IMR-90 (cell line): ENCODE measurements around the gene RAP2C. TPM values are rescaled to one million over a fixed set of nuclear protein-coding genes. Genes with fewer than 3 reads are reported as not detected.

ENCODE experiments used
- ATAC-seq: fragments of 200-7000 bp; cut with Tn5 transposase; 2 replicates; pipeline ENCODE4 v1.9.1; 2020; ENCODE audit warnings: low read depth, mild to moderate bottlenecking, moderate library complexity
- Bru-seq: library from RNA; stranded (reverse); fragments of 400-500 nt; gene quantifications from one replicate; lab custom pipeline; 2021; lab: Mats Ljungman, UMichigan
- BruChase-seq, 2 experiments: library from RNA; stranded (reverse); fragments of 400-500 nt; gene quantifications; one replicate each; lab custom pipeline; 2021; lab: Mats Ljungman, UMichigan
- BruUV-seq: library from RNA; stranded (reverse); fragments of 400-500 nt; replicated peaks from 2 replicates; lab custom pipeline; 2021; lab: Mats Ljungman, UMichigan
- CTCF ChIA-PET: fragments of 300-600 bp; formaldehyde crosslinking; extraction: SDS; loops from one replicate; lab custom pipeline; 2021; ENCODE audit warnings: antibody characterized with exemption; lab: Yijun Ruan, JAX
- POLR2A ChIA-PET: fragments of 300-600 bp; sonication (Branson Sonifier 250); formaldehyde crosslinking; loops from one replicate; lab custom pipeline; 2022; ENCODE audit warnings: antibody characterized with exemption; ENCODE audit not compliant: unreplicated experiment; lab: Charles Lee
- DNase-seq: peaks from one replicate; pipeline ENCODE4 v3.0.0; 2013
- H2AFZ ChIP-seq: replicated peaks from 2 replicates; pipeline ENCODE3; 2013; ENCODE audit warnings: low read length, mild to moderate bottlenecking; ENCODE audit not compliant: poor library complexity
- H2AK5ac ChIP-seq: 2 replicates; pipeline ENCODE4 v1.6.1; 2013; ENCODE audit warnings: low read depth, low read length, inconsistent platforms
- H2AK9ac ChIP-seq: replicated peaks from 2 replicates; pipeline ENCODE3; 2013; ENCODE audit warnings: mild to moderate bottlenecking, low read depth, low read length, moderate library complexity; ENCODE audit not compliant: poor library complexity
- H2BK120ac ChIP-seq: 2 replicates; pipeline ENCODE4 v1.6.1; 2013; ENCODE audit warnings: low read depth, low read length, inconsistent platforms
- H2BK15ac ChIP-seq: 3 replicates; pipeline ENCODE4 v1.6.1; 2013; ENCODE audit warnings: low read depth, low read length, inconsistent platforms
- H2BK20ac ChIP-seq: 2 replicates; pipeline ENCODE4 v1.6.1; 2013; ENCODE audit warnings: low read depth, mild to moderate bottlenecking, inconsistent platforms, low read length, moderate library complexity
- H2BK5ac ChIP-seq: 2 replicates; pipeline ENCODE4 v1.6.1; 2013; ENCODE audit warnings: mild to moderate bottlenecking, low read depth, low read length, inconsistent platforms; ENCODE audit not compliant: poor library complexity, severe bottlenecking
- H3K14ac ChIP-seq: replicated peaks from 2 replicates; pipeline ENCODE4 v1.6.1; 2013; ENCODE audit warnings: low read depth, low read length, inconsistent platforms
- H3K18ac ChIP-seq: 2 replicates; pipeline ENCODE4 v1.6.1; 2013; ENCODE audit warnings: low read depth, low read length, control low read depth
- H3K23ac ChIP-seq: 2 replicates; pipeline ENCODE4 v1.6.1; 2013; ENCODE audit warnings: low read depth, low read length, inconsistent platforms
- H3K27ac ChIP-seq: 2 replicates; pipeline ENCODE4 v1.5.1; 2013; ENCODE audit warnings: mild to moderate bottlenecking, control low read depth, low read length; ENCODE audit not compliant: insufficient read depth
- H3K27me3 ChIP-seq: 2 replicates; pipeline ENCODE4 v1.6.1; 2013; ENCODE audit warnings: low read length; ENCODE audit not compliant: control insufficient read depth, insufficient read depth
- H3K36me3 ChIP-seq: 2 replicates; pipeline ENCODE4 v1.6.1; 2013; ENCODE audit warnings: low read length, mixed read lengths; ENCODE audit not compliant: control insufficient read depth, insufficient read depth
- H3K4ac ChIP-seq: 2 replicates; pipeline ENCODE4 v1.6.1; 2013; ENCODE audit warnings: low read depth, low read length, inconsistent platforms
- H3K4me1 ChIP-seq: 2 replicates; pipeline ENCODE4 v1.6.1; 2013; ENCODE audit warnings: low read length, mixed read lengths; ENCODE audit not compliant: control insufficient read depth, insufficient read depth
- H3K4me2 ChIP-seq: 2 replicates; pipeline ENCODE4 v1.6.1; 2013; ENCODE audit warnings: low read depth, mild to moderate bottlenecking, control low read depth, low read length, moderate library complexity
- H3K4me3 ChIP-seq: 2 replicates; pipeline ENCODE4 v1.5.1; 2013; ENCODE audit warnings: low read depth, mild to moderate bottlenecking, control low read depth, low read length, moderate library complexity; ENCODE audit not compliant: insufficient read depth
- H3K56ac ChIP-seq: 2 replicates; pipeline ENCODE4 v1.6.1; 2013; ENCODE audit warnings: low read length, inconsistent platforms; ENCODE audit not compliant: insufficient read depth; ENCODE audit errors: extremely low read depth
- H3K79me1 ChIP-seq, 2 experiments: 2 replicates each; pipeline ENCODE4 v1.6.1; 2013; ENCODE audit warnings: low read length in 2 of 2, inconsistent platforms in 1 of 2, low read depth in 1 of 2
- H3K9ac ChIP-seq: 2 replicates; pipeline ENCODE4 v1.6.1; 2013; ENCODE audit warnings: low read depth, low read length, control low read depth
- H3K9me1 ChIP-seq: 2 replicates; pipeline ENCODE4 v1.6.1; 2013; ENCODE audit warnings: low read length, inconsistent platforms; ENCODE audit not compliant: insufficient read depth
- H3K9me3 ChIP-seq: 2 replicates; pipeline ENCODE4 v1.6.1; 2013; ENCODE audit warnings: low read length; ENCODE audit not compliant: control insufficient read depth, insufficient read depth
- H4K20me1 ChIP-seq: 2 replicates; pipeline ENCODE4 v1.6.1; 2013; ENCODE audit warnings: low read length, inconsistent platforms; ENCODE audit not compliant: insufficient read depth
- H4K5ac ChIP-seq: 2 replicates; pipeline ENCODE4 v1.6.1; 2013; ENCODE audit warnings: mild to moderate bottlenecking, low read depth, low read length, control low read depth
- H4K8ac ChIP-seq, 2 experiments: 2 replicates each; pipeline ENCODE4 v1.6.1; 2013; ENCODE audit warnings: low read depth in 2 of 2, low read length in 2 of 2, control low read depth in 1 of 2, inconsistent platforms in 1 of 2
- H4K91ac ChIP-seq: 2 replicates; pipeline ENCODE4 v1.6.1; 2013; ENCODE audit warnings: low read depth, low read length, inconsistent platforms; ENCODE audit not compliant: insufficient read depth
- BHLHE40 ChIP-seq: fragments of 150-350 bp; IDR thresholded peaks from 2 replicates; pipeline ENCODE4 v1.6.1; 2016; ENCODE audit warnings: mild to moderate bottlenecking, low read depth, low read length
- CEBPB ChIP-seq: IDR thresholded peaks from 2 replicates; pipeline ENCODE4 v1.6.1; 2012; ENCODE audit warnings: low read depth, low read length, improper control_type of control experiment
- CHD1 ChIP-seq: IDR thresholded peaks from 2 replicates; pipeline ENCODE4 v1.6.1; 2012; ENCODE audit warnings: low read depth, low read length, improper control_type of control experiment
- FOS ChIP-seq: fragments of 150-350 bp; IDR thresholded peaks from 2 replicates; pipeline ENCODE4 v1.6.1; 2016; ENCODE audit warnings: low read depth, low read length
- MAFK ChIP-seq: IDR thresholded peaks from 2 replicates; pipeline ENCODE4 v1.6.1; 2012; ENCODE audit warnings: low read depth, low read length, improper control_type of control experiment
- MAZ ChIP-seq: IDR thresholded peaks from 2 replicates; pipeline ENCODE4 v1.6.1; 2012; ENCODE audit warnings: low read depth, mild to moderate bottlenecking, low read length, improper control_type of control experiment, moderate library complexity, borderline replicate concordance
- MXI1 ChIP-seq: IDR thresholded peaks from 2 replicates; pipeline ENCODE4 v1.6.1; 2012; ENCODE audit warnings: low read depth, mild to moderate bottlenecking, low read length, moderate library complexity, borderline replicate concordance
- POLR2A ChIP-seq: IDR thresholded peaks from 2 replicates; pipeline ENCODE4 v1.6.1; 2012; ENCODE audit warnings: mild to moderate bottlenecking, low read depth, low read length
- RAD21 ChIP-seq: IDR thresholded peaks from 2 replicates; pipeline ENCODE4 v1.6.1; 2012; ENCODE audit warnings: low read length, improper control_type of control experiment
- RCOR1 ChIP-seq: IDR thresholded peaks from 2 replicates; pipeline ENCODE4 v1.6.1; 2012; ENCODE audit warnings: mild to moderate bottlenecking, low read length, improper control_type of control experiment; ENCODE audit not compliant: insufficient replicate concordance
- SMC3 ChIP-seq: fragments of 150-350 bp; IDR thresholded peaks from 2 replicates; pipeline ENCODE4 v1.6.1; 2016; ENCODE audit warnings: low read depth, mild to moderate bottlenecking, antibody characterized with exemption, low read length, moderate library complexity
- WGBS, 2 experiments: methylation state at CpG; one replicate each; pipeline versions ENCODE4 v1.1.5 to v1.1.7; 2013; ENCODE audit warnings: missing lambda C conversion rate in 2 of 2; ENCODE audit not compliant: insufficient read length in 1 of 2; ENCODE audit errors: extremely low coverage in 2 of 2; 5-methylcytosine and 5-hydroxymethylcytosine counted together
- dilution Hi-C: fragments of 300-500 bp; cut with HindIII; formaldehyde crosslinking; loops from one replicate; pipeline ENCODE4 v1.14.3; 2018; ENCODE audit warnings: low sequenced_read_pairs; ENCODE audit not compliant: unreplicated experiment
- in situ Hi-C: fragments of 300-500 bp; cut with MboI; formaldehyde crosslinking; loops from 3 replicates; pipeline ENCODE4 v1.14.3; 2019; ENCODE audit warnings: low sequenced_read_pairs, inconsistent platforms, mixed read lengths
- intact Hi-C: fragments of 100-400 bp; cut with micrococcal nuclease; formaldehyde crosslinking; loops from 2 replicates; pipeline ENCODE4 v1.10.0; 2022
- long read RNA-seq: library from polyadenylated mRNA; unstranded; transcript quantifications from one replicate; pipeline ENCODE4 v2.0.0, GENCODE V29; 2021; ENCODE audit not compliant: unreplicated experiment
- polyA plus RNA-seq, 3 experiments: library from polyadenylated mRNA; depleted of rRNA; stranded (reverse); fragments of >200 nt; gene quantifications; 2 replicates each; pipeline ENCODE4 v1.2.3, GENCODE V29; 2012; ENCODE audit warnings: low replicate concordance in 1 of 3
- total RNA-seq: library from RNA; depleted of rRNA; stranded (reverse); fragments of >200 nt; gene quantifications from 2 replicates; pipeline ENCODE4 v1.2.3, GENCODE V29; 2012; rRNA removed
- TF ChIP-seq, protein P1 (sequence below): fragments of 150-350 bp; IDR thresholded peaks from 2 replicates; pipeline ENCODE4 v1.6.1; 2017; ENCODE audit warnings: mild to moderate bottlenecking, antibody characterized with exemption, low read length, low read depth
- TF ChIP-seq, protein P2 (sequence below): conservative IDR thresholded peaks from 2 replicates; pipeline ENCODE4 v1.5.1; 2012; ENCODE audit warnings: mild to moderate bottlenecking, low read depth, low read length, improper control_type of control experiment

Gene RAP2C
- 24.4 and 24.9 TPM in 2 replicates for total RNA-seq
- polyA plus RNA-seq (2012; rRNA removed): 7.0 and 7.6 TPM in 2 replicates
- polyA plus RNA-seq (2012; cell fraction: cytosol; rRNA removed): 2.6 and 2.8 TPM in 2 replicates
- 2.8 and 6.4 TPM in 2 replicates for polyA plus RNA-seq (2012; cell fraction: nucleus; rRNA removed; ENCODE audit: low replicate concordance)
- Bru-seq, nascent RNA: percentile 73 among the genes with signal in this experiment
- BruChase-seq, experiment 1, labeled RNA remaining after a 6-hour chase: percentile 82 among the genes with signal in this experiment
- percentile 82 among the genes with signal in this experiment for BruChase-seq, experiment 2, labeled RNA remaining after a 2-hour chase
- long read RNA-seq, transcript RAP2C-201 (4 exons, 3,896 nt): major isoform, 7 of 25 reads
- long read RNA-seq, partial matches to known transcripts: 13 of 25 reads
- long read RNA-seq, other reads (novel, unspliced or antisense): 5 of 25 reads

DNA sequence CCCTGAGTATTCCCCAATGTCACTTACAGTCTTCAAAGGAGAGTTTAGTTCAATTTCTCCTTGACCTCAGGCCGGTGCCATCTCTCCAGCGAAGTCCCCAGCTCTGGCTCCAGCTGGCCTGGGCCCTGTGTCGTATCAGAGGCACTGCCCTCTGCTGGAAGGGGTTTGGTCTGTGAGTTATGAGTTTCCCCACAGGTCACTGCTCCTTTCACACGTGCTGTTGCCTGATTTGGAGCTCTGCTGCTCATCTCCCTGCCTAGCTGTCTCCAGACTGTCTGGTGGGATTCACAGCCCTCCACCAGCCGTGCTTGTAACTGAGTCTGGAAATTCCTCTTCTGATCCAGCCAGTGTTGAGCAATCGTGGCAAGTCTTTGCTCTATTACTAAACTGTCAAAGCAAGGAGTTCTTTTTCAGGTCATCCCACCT lies at the start of gene RAP2C:
RAP2C (minus strand) TSS at position 105 of the 426 bp plus-strand sequence. CDS start 2,179 bp downstream, outside the sequence.
- in situ Hi-C loops: no loop called here
- no peak within 1 kb of the TSS for H3K18ac ChIP-seq
- ChIA-PET POLR2A (no interaction called here), CTCF (interaction anchor here (0.6 to 1.9 kb wide), 5 partner anchors 11 to 253 kb away, joined by 3 to 22 read pairs (median 3); no protein-coding TSS in a partner anchor)
- no peak for TF ChIP-seq MAZ
- no peak for TF ChIP-seq RCOR1
- TF ChIP-seq FOS: no peak
- TF ChIP-seq, protein P1, sequence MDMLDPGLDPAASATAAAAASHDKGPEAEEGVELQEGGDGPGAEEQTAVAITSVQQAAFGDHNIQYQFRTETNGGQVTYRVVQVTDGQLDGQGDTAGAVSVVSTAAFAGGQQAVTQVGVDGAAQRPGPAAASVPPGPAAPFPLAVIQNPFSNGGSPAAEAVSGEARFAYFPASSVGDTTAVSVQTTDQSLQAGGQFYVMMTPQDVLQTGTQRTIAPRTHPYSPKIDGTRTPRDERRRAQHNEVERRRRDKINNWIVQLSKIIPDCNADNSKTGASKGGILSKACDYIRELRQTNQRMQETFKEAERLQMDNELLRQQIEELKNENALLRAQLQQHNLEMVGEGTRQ: no peak
- TF ChIP-seq MAFK: no peak
- TF ChIP-seq BHLHE40: peak; percentile 61
- TF ChIP-seq, protein P2, sequence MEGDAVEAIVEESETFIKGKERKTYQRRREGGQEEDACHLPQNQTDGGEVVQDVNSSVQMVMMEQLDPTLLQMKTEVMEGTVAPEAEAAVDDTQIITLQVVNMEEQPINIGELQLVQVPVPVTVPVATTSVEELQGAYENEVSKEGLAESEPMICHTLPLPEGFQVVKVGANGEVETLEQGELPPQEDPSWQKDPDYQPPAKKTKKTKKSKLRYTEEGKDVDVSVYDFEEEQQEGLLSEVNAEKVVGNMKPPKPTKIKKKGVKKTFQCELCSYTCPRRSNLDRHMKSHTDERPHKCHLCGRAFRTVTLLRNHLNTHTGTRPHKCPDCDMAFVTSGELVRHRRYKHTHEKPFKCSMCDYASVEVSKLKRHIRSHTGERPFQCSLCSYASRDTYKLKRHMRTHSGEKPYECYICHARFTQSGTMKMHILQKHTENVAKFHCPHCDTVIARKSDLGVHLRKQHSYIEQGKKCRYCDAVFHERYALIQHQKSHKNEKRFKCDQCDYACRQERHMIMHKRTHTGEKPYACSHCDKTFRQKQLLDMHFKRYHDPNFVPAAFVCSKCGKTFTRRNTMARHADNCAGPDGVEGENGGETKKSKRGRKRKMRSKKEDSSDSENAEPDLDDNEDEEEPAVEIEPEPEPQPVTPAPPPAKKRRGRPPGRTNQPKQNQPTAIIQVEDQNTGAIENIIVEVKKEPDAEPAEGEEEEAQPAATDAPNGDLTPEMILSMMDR: peak; percentile 53
- no peak for TF ChIP-seq CHD1
- TF ChIP-seq RAD21: peak; percentile 49
- 0 out of 2 replicates have a peak, but pooled peaks have one; percentile 55 for TF ChIP-seq CEBPB
- TF ChIP-seq MXI1: 0 out of 2 replicates have a peak, but pooled peaks have one; percentile 43
- TF ChIP-seq SMC3: peak; percentile 46
- no peak for TF ChIP-seq POLR2A
- H3K4me1 ChIP-seq: no peaks in the 10 kb centered on the region
- H3K9me1 ChIP-seq: no peaks in the 10 kb centered on the region
- peak within 1 kb of the TSS; percentile 41; the same call in 1 of the 2 replicates for H4K91ac ChIP-seq
- 0 out of 2 replicates have a peak within 1 kb of the TSS, but pooled peaks have one; percentile 56 for H3K23ac ChIP-seq
- H2BK120ac ChIP-seq: no peak within 1 kb of the TSS
- peak within 1 kb of the TSS; percentile 88 for H3K4me3 ChIP-seq
- H3K79me1 ChIP-seq: peaks cover 0 to 12% of the 10 kb centered on the region in 2 experiments; a peak in 2 of 4 replicates
- H3K4me2 ChIP-seq: peak within 1 kb of the TSS; percentile 77
- no peak within 1 kb of the TSS for H2BK20ac ChIP-seq
- no peak within 1 kb of the TSS for H2BK15ac ChIP-seq
- BruUV-seq: no TSS peak
- H4K5ac ChIP-seq: no peak within 1 kb of the TSS; the same call in 1 of the 2 replicates
- peaks cover 2% of the 10 kb centered on the region; the same call in 1 of the 2 replicates for H3K27me3 ChIP-seq
- dilution Hi-C loops: no loop called here
- H4K8ac ChIP-seq: peak within 1 kb of the TSS; percentile 31 to 64; a peak in 2 of 4 replicates
- no peak within 1 kb of the TSS for H2AK5ac ChIP-seq
- peak within 1 kb of the TSS; percentile 76 for H3K27ac ChIP-seq
- H3K9me3 ChIP-seq: no peaks in the 10 kb centered on the region
- DNase-seq (peak; percentile 54), ATAC-seq (peak; percentile 42)
- peak within 1 kb of the TSS; percentile 42 for H2AK9ac ChIP-seq
- intact Hi-C loops: loop anchor here (1.0 to 5.0 kb wide), 3 partner anchors 127 to 378 kb away; partner anchors contain the start of gene MBNL3
- no peaks in the 10 kb centered on the region for H4K20me1 ChIP-seq
- H2BK5ac ChIP-seq: peak within 1 kb of the TSS; percentile 64
- peak within 1 kb of the TSS; percentile 82 for H2AFZ ChIP-seq
- no peaks in the 10 kb centered on the region for H3K36me3 ChIP-seq
- peak within 1 kb of the TSS; percentile 73 for H3K9ac ChIP-seq
- peak within 1 kb of the TSS; percentile 40 for H3K4ac ChIP-seq
- H3K56ac ChIP-seq: peak within 1 kb of the TSS; percentile 81; the same call in 1 of the 2 replicates
- no peak within 1 kb of the TSS for H3K14ac ChIP-seq
- no CpG with 5 or more reads among the region's 6 CpGs for WGBS, 2 experiments
